Astrocyte (in vitro differentiated cells and primary cell): ENCODE data around the gene AICDA.

Experiments used
- CTCF ChIP-seq: IDR thresholded peaks from 2 replicates; pipeline ENCODE4 v1.5.1; 2011; ENCODE audit warnings: low read depth, mild to moderate bottlenecking, inconsistent platforms, low read length, moderate library complexity; ENCODE audit not compliant: insufficient read depth
- EZH2 ChIP-seq: IDR thresholded peaks from 2 replicates; pipeline ENCODE4 v1.6.1; 2012; ENCODE audit warnings: mild to moderate bottlenecking, low read length, inconsistent platforms; ENCODE audit not compliant: insufficient read depth

GRCh38 chr12:8636581-8636980 is 23.9 kb upstream of the AICDA start:
- no peak for TF ChIP-seq EZH2
- TF ChIP-seq CTCF, result no peak
